A549 (cell line): ENCODE results near the gene FHIT.

Source experiments
- BHLHE40 ChIP-seq: IDR thresholded peaks from 2 replicates; pipeline ENCODE4 v1.6.1; 2012; ENCODE audit warnings: low read depth, low read length, inconsistent platforms
- FOXS1 ChIP-seq: fragments of 250-450 bp; sonication (Bioruptor Pico); IDR thresholded peaks from 2 replicates; pipeline ENCODE4 v1.5.0; 2020; ENCODE audit warnings: mild to moderate bottlenecking, moderate library complexity
- HDAC2 ChIP-seq: fragments of 200-600 bp; sonication (generic); IDR thresholded peaks from 2 replicates; pipeline ENCODE4 v1.6.1; 2016
- HOXB5 ChIP-seq: fragments of 250-450 bp; sonication (Bioruptor Pico); IDR thresholded peaks from 2 replicates; pipeline ENCODE4 v1.5.0; 2020; ENCODE audit warnings: mild to moderate bottlenecking, moderate library complexity
- JUNB ChIP-seq: fragments of >200 bp; sonication (Bioruptor Twin); formaldehyde crosslinking; IDR thresholded peaks from 2 replicates; pipeline ENCODE4 v1.6.1; 2016
- KDM1A ChIP-seq: fragments of 200-600 bp; sonication (generic); IDR thresholded peaks from 2 replicates; pipeline ENCODE4 v1.6.1; 2016; ENCODE audit warnings: low read depth, mild to moderate bottlenecking
- MAFK ChIP-seq: fragments of 450-650 bp; IDR thresholded peaks from 2 replicates; pipeline ENCODE4 v1.6.1; 2014; ENCODE audit not compliant: partially characterized antibody
- MAZ ChIP-seq: fragments of 150-350 bp; IDR thresholded peaks from 2 replicates; pipeline ENCODE4 v1.6.1; 2014; ENCODE audit warnings: antibody characterized with exemption, low read depth, low read length, borderline replicate concordance
- POLR2A ChIP-seq: IDR thresholded peaks from 2 replicates; pipeline ENCODE4 v1.6.1; 2012; ENCODE audit warnings: mild to moderate bottlenecking, low read length
- RAD21 ChIP-seq, 2 experiments: fragments of >200 bp in 1 of 2; sonication (Bioruptor Twin) in 1 of 2; formaldehyde crosslinking in 1 of 2; IDR thresholded peaks in 1 of 2; conservative IDR thresholded peaks in 1 of 2; 2 replicates in 1 of 2; 3 replicates in 1 of 2; pipeline ENCODE4 v1.6.1; 2012 to 2018; ENCODE audit warnings: inconsistent platforms in 1 of 2
- ZFP36 ChIP-seq: fragments of 450-650 bp; IDR thresholded peaks from 2 replicates; pipeline ENCODE4 v1.6.1; 2014; ENCODE audit warnings: borderline replicate concordance; ENCODE audit not compliant: partially characterized antibody
- TF ChIP-seq, protein P1 (sequence below): fragments of >200 bp; sonication (Bioruptor Twin); formaldehyde crosslinking; IDR thresholded peaks from 3 replicates; pipeline ENCODE4 v1.5.1; 2016
- TF ChIP-seq, protein P2 (sequence below): IDR thresholded peaks from 2 replicates; pipeline ENCODE4 v1.6.1; 2012

GRCh38 chr3:60456180-60456579 lies 795.1 kb downstream of the FHIT start:
- no peak for TF ChIP-seq BHLHE40
- no peak for TF ChIP-seq MAZ
- TF ChIP-seq, protein P1, sequence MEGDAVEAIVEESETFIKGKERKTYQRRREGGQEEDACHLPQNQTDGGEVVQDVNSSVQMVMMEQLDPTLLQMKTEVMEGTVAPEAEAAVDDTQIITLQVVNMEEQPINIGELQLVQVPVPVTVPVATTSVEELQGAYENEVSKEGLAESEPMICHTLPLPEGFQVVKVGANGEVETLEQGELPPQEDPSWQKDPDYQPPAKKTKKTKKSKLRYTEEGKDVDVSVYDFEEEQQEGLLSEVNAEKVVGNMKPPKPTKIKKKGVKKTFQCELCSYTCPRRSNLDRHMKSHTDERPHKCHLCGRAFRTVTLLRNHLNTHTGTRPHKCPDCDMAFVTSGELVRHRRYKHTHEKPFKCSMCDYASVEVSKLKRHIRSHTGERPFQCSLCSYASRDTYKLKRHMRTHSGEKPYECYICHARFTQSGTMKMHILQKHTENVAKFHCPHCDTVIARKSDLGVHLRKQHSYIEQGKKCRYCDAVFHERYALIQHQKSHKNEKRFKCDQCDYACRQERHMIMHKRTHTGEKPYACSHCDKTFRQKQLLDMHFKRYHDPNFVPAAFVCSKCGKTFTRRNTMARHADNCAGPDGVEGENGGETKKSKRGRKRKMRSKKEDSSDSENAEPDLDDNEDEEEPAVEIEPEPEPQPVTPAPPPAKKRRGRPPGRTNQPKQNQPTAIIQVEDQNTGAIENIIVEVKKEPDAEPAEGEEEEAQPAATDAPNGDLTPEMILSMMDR = no peak
- no peak for TF ChIP-seq ZFP36
- no peak for TF ChIP-seq POLR2A
- TF ChIP-seq, protein P2, sequence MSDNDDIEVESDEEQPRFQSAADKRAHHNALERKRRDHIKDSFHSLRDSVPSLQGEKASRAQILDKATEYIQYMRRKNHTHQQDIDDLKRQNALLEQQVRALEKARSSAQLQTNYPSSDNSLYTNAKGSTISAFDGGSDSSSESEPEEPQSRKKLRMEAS = no peak
- no peak for TF ChIP-seq KDM1A
- TF ChIP-seq FOXS1 (CRISPR knock-in tag) = no peak
- no peak for TF ChIP-seq HDAC2
- no peak for TF ChIP-seq HOXB5 (CRISPR knock-in tag)
- no peak for TF ChIP-seq RAD21 (conservative IDR thresholded peaks at IDR 0.05 in 1 of 2, IDR thresholded peaks at IDR 0.05 in 1 of 2)
- TF ChIP-seq JUNB = no peak
- TF ChIP-seq MAFK = no peak
